Panc1 (cell line): ENCODE measurements around the gene SPX. TPM values are rescaled to one million over a fixed set of nuclear protein-coding genes. Genes with fewer than 3 reads are reported as not detected.

ENCODE experiments used
- ATAC-seq: fragments of 200-7000 bp; cut with Tn5 transposase; 2 replicates; pipeline ENCODE4 v1.9.1; 2020; ENCODE audit warnings: mild to moderate bottlenecking, moderate library complexity
- BruUV-seq: library from RNA; stranded (reverse); fragments of 400-500 nt; replicated peaks from 2 replicates; lab custom pipeline; 2021; lab: Mats Ljungman, UMichigan
- CTCF ChIA-PET: fragments of 300-600 bp; sonication (Branson Sonifier 250); formaldehyde crosslinking; loops from one replicate; lab custom pipeline; 2022; ENCODE audit warnings: antibody characterized with exemption; lab: Charles Lee
- POLR2A ChIA-PET: fragments of 300-600 bp; sonication (Branson Sonifier 250); formaldehyde crosslinking; loops from one replicate; lab custom pipeline; 2022; ENCODE audit warnings: antibody characterized with exemption; lab: Charles Lee
- DNase-seq: peaks from one replicate; pipeline ENCODE4 v3.0.0-alpha.2; 2010; ENCODE audit warnings: low read depth, low spot score
- H3K27ac ChIP-seq: 2 replicates; pipeline ENCODE4 v1.5.1; 2011; ENCODE audit warnings: mild to moderate bottlenecking, low read length, inconsistent platforms
- H3K27me3 ChIP-seq: fragments of 200-500 bp; sonication (Bioruptor generic); 2 replicates; pipeline ENCODE4 v1.6.0; 2014; ENCODE audit warnings: low read length, inconsistent platforms; ENCODE audit not compliant: control insufficient read depth, insufficient read depth
- H3K36me3 ChIP-seq: fragments of 200-500 bp; sonication (Bioruptor generic); 2 replicates; pipeline ENCODE4 v1.5.1; 2014; ENCODE audit warnings: inconsistent platforms, mild to moderate bottlenecking, low read length, moderate library complexity; ENCODE audit not compliant: control insufficient read depth, insufficient read depth
- H3K4me1 ChIP-seq: 2 replicates; pipeline ENCODE4 v1.5.1; 2011; ENCODE audit warnings: inconsistent platforms, mild to moderate bottlenecking, low read length, moderate library complexity; ENCODE audit not compliant: control insufficient read depth, insufficient read depth
- H3K4me3 ChIP-seq, 2 experiments: 2 replicates each; pipeline ENCODE4 v1.5.1; 2011 to 2012; ENCODE audit warnings: low read depth in 2 of 2, low read length in 2 of 2, mild to moderate bottlenecking in 2 of 2, inconsistent platforms in 1 of 2, moderate library complexity in 1 of 2
- H3K9me3 ChIP-seq: fragments of 200-500 bp; sonication (Bioruptor generic); 2 replicates; pipeline ENCODE4 v1.5.1; 2014; ENCODE audit warnings: low read depth, mild to moderate bottlenecking, inconsistent platforms, low read length, moderate library complexity; ENCODE audit not compliant: control insufficient read depth, insufficient read depth
- CTCF ChIP-seq: fragments of 450-650 bp; IDR thresholded peaks from 2 replicates; pipeline ENCODE4 v1.5.1; 2017; ENCODE audit warnings: mild to moderate bottlenecking
- POLR2AphosphoS5 ChIP-seq: IDR thresholded peaks from 2 replicates; pipeline ENCODE4 v1.6.1; 2012; ENCODE audit warnings: mild to moderate bottlenecking, low read depth, low read length, moderate library complexity
- REST ChIP-seq, 2 experiments: IDR thresholded peaks; 2 replicates each; pipeline ENCODE4 v1.6.1; 2011 to 2012; ENCODE audit warnings: low read depth in 2 of 2, control low read depth in 1 of 2, low read length in 1 of 2, mild to moderate bottlenecking in 1 of 2, moderate library complexity in 1 of 2; ENCODE audit not compliant: insufficient read depth in 1 of 2
- SIN3A ChIP-seq: IDR thresholded peaks from 2 replicates; pipeline ENCODE4 v1.6.1; 2012; ENCODE audit warnings: low read depth, mild to moderate bottlenecking, low read length, moderate library complexity, borderline replicate concordance; ENCODE audit not compliant: insufficient read depth
- TCF7L2 ChIP-seq: IDR thresholded peaks from 2 replicates; pipeline ENCODE4 v1.6.1; 2011; ENCODE audit warnings: mild to moderate bottlenecking, low read depth, low read length, inconsistent platforms
- in situ Hi-C: cut with HindIII; loops from 2 replicates; pipeline ENCODE4 v1.10.0; 2016; ENCODE audit warnings: low sequenced_read_pairs, low pct_unique_long_range_greater_than_20kb
- intact Hi-C: fragments of 100-400 bp; cut with micrococcal nuclease; formaldehyde crosslinking; loops from one replicate; pipeline ENCODE4 v1.10.0; 2022; ENCODE audit not compliant: unreplicated experiment
- total RNA-seq: library from RNA; stranded (reverse); gene quantifications from one replicate; pipeline ENCODE4 v1.2.1, GENCODE V29; 2021; ENCODE audit not compliant: unreplicated experiment

Gene SPX
- total RNA-seq, 1 experiment from 2014 or later, result 0.13 TPM

- no peak overlapping the region for H3K4me3 ChIP-seq
- CTCF ChIA-PET, result no interaction called here
- POLR2A ChIA-PET, result no interaction called here
- DNase-seq, result no peak
- H3K27ac ChIP-seq, result no peak overlapping the region
- ATAC-seq, result no peak
- H3K36me3 ChIP-seq, result peaks cover 4% of the 10 kb centered on the region; the same call in 1 of the 2 replicates
- intact Hi-C loops (no loop called here), in situ Hi-C loops (no loop called here)
- no peak for TF ChIP-seq CTCF
- no peak for TF ChIP-seq SIN3A
- no peak for TF ChIP-seq POLR2AphosphoS5
- no peak for TF ChIP-seq REST (IDR thresholded peaks at IDR 0.05; ENCODE audit: insufficient read depth in 1 of 2, low read depth in 2 of 2, low read length in 1 of 2)
- no peak for TF ChIP-seq TCF7L2
- no TSS peak for BruUV-seq
- H3K9me3 ChIP-seq, result no peaks in the 10 kb centered on the region
- H3K4me1 ChIP-seq, result no peaks in the 10 kb centered on the region
- no peaks in the 10 kb centered on the region for H3K27me3 ChIP-seq
Observed at GRCh38 chr12:21509768-21510167, 16.3 kb upstream of the SPX start.

GRCh38 chr12:21516281-21516680 is 9.8 kb upstream of the SPX start:
- peaks cover 9% of the 10 kb centered on the region for H3K36me3 ChIP-seq
- H3K4me3 ChIP-seq, result no peak overlapping the region
- DNase-seq, result no peak
- no peaks in the 10 kb centered on the region for H3K27me3 ChIP-seq
- CTCF ChIA-PET, result no interaction called here
- no peaks in the 10 kb centered on the region for H3K4me1 ChIP-seq
- no TSS peak for BruUV-seq
- H3K9me3 ChIP-seq, result no peaks in the 10 kb centered on the region
- POLR2A ChIA-PET, result no interaction called here
- in situ Hi-C loops (no loop called here), intact Hi-C loops (no loop called here)
- no peak overlapping the region for H3K27ac ChIP-seq
- TF ChIP-seq POLR2AphosphoS5 (no peak), TCF7L2 (no peak), CTCF (no peak), SIN3A (no peak), REST (IDR thresholded peaks at IDR 0.05; ENCODE audit: insufficient read depth in 1 of 2, low read depth in 2 of 2, low read length in 1 of 2) (no peak)
- ATAC-seq, result no peak
